Measurements from ENCODE around the gene CYP3A4. TPM values are rescaled to one million over a fixed set of nuclear protein-coding genes. Genes with fewer than 3 reads are reported as not detected.

Gene CYP3A4
- polyA plus RNA-seq, 1 of the 3 experiments (the other 2 are of a cell fraction) = not detected

DNA sequence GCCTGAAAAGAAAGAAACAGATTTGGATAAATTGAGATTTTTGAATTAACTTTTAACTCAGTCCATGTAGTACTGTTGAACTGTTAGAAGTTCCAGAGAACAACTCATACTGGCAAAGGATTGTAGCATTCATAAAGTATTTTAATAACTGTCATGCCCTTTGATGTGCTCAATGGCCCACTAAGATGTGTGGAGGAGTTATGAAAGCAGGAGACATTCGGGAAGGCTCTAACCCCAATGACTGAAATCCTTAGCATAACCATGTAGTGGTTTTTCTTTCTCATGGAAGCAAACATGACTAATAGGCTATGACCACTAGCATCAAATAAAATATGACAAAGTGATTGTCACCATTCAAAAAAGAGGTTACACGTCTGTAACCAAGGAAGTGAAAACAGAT is 74.7 kb downstream of the CYP3A4 start:
- no peaks in the 10 kb centered on the region for H3K27me3 ChIP-seq (ENCODE audit: insufficient read depth)
- no peaks in the 10 kb centered on the region for H3K36me3 ChIP-seq (replicated peaks in 1 of 2; ENCODE audit: control insufficient read depth in 1 of 2, insufficient read depth in 2 of 2, low read length in 1 of 2)
- H3K4me3 ChIP-seq (ENCODE audit: low read depth in 2 of 2, low read length in 1 of 2) = no peak overlapping the region
- no peaks in the 10 kb centered on the region for H3K4me1 ChIP-seq (ENCODE audit: control insufficient read depth in 1 of 2, insufficient read depth in 2 of 2, low read depth in 1 of 2, low read length in 1 of 2)
- ChIA-PET POLR2A (no interaction called here), CTCF (no interaction called here)
- no peak overlapping the region for H3K9ac ChIP-seq
- peaks cover 4% of the 10 kb centered on the region; the same call in 1 of the 2 replicates for H3K9me3 ChIP-seq
- no peaks in the 10 kb centered on the region for H3K79me2 ChIP-seq (ENCODE audit: insufficient read depth)
- no peak overlapping the region for H2AFZ ChIP-seq (ENCODE audit: low read depth)
- TF ChIP-seq, protein P1, sequence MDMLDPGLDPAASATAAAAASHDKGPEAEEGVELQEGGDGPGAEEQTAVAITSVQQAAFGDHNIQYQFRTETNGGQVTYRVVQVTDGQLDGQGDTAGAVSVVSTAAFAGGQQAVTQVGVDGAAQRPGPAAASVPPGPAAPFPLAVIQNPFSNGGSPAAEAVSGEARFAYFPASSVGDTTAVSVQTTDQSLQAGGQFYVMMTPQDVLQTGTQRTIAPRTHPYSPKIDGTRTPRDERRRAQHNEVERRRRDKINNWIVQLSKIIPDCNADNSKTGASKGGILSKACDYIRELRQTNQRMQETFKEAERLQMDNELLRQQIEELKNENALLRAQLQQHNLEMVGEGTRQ (IDR thresholded peaks at IDR 0.05; ENCODE audit: borderline replicate concordance, low read depth, low read length) = no peak
- no peak for TF ChIP-seq EP300 (IDR thresholded peaks at IDR 0.05; ENCODE audit: borderline replicate concordance in 1 of 2, low read depth in 1 of 2, low read length in 1 of 2)
- no peak for TF ChIP-seq RXRA (IDR thresholded peaks at IDR 0.05; ENCODE audit: borderline replicate concordance, low read depth)
- TF ChIP-seq EZH2phosphoT487 (IDR thresholded peaks at IDR 0.05; ENCODE audit: borderline replicate concordance, low read depth) = no peak
- TF ChIP-seq FOXM1 (IDR thresholded peaks at IDR 0.05; ENCODE audit: low read depth) = no peak
- TF ChIP-seq MAX (IDR thresholded peaks at IDR 0.05; ENCODE audit: low read depth) = no peak
- TF ChIP-seq YY1 (IDR thresholded peaks at IDR 0.05; ENCODE audit: low read depth) = no peak
- no peak for TF ChIP-seq TAF1 (IDR thresholded peaks at IDR 0.05; ENCODE audit: borderline replicate concordance, low read depth, low read length)
- TF ChIP-seq JUND (IDR thresholded peaks at IDR 0.05) = no peak
- no peak for TF ChIP-seq SIN3A (IDR thresholded peaks at IDR 0.05; ENCODE audit: borderline replicate concordance, low read depth, low read length)
- no peak for TF ChIP-seq GABPA (IDR thresholded peaks at IDR 0.05; ENCODE audit: low read depth)
- TF ChIP-seq MXI1 (IDR thresholded peaks at IDR 0.05; ENCODE audit: low read depth, low read length) = no peak
- no peak for TF ChIP-seq IRF3 (IDR thresholded peaks at IDR 0.05; ENCODE audit: low read depth, low read length)
- no peak for TF ChIP-seq POLR2AphosphoS5 (IDR thresholded peaks at IDR 0.05; ENCODE audit: low read depth, low read length)
- H3F3A ChIP-seq (replicated peaks; ENCODE audit: insufficient read depth) = no peaks in the 10 kb centered on the region
- DNase-seq = no peak
- no peaks in the 10 kb centered on the region for H4K20me1 ChIP-seq (ENCODE audit: insufficient read depth)
- 20% methylated on average over 2 of the region's 2 CpGs for WGBS (ENCODE audit: low lambda C conversion rate)
- H3K4me2 ChIP-seq = no peak overlapping the region
- H3K27ac ChIP-seq (ENCODE audit: low read depth in 2 of 2, low read length in 1 of 2) = no peak overlapping the region
- no peaks in the 10 kb centered on the region for H3K9me2 ChIP-seq

- H3K79me2 ChIP-seq (ENCODE audit: insufficient read depth) = no peaks in the 10 kb centered on the region
- H3K9me2 ChIP-seq = no peaks in the 10 kb centered on the region
- H3K27ac ChIP-seq (ENCODE audit: low read depth in 2 of 2, low read length in 1 of 2) = no peak overlapping the region
- no peaks in the 10 kb centered on the region for H3K36me3 ChIP-seq (replicated peaks in 1 of 2; ENCODE audit: control insufficient read depth in 1 of 2, insufficient read depth in 2 of 2, low read length in 1 of 2)
- CTCF ChIA-PET = no interaction called here
- peaks cover 4% of the 10 kb centered on the region; the same call in 1 of the 2 replicates for H3K9me3 ChIP-seq
- H3K9ac ChIP-seq = no peak overlapping the region
- TF ChIP-seq TAF1 (IDR thresholded peaks at IDR 0.05; ENCODE audit: borderline replicate concordance, low read depth, low read length) = no peak
- no peak for TF ChIP-seq MAX (IDR thresholded peaks at IDR 0.05; ENCODE audit: low read depth)
- no peak for TF ChIP-seq EP300 (IDR thresholded peaks at IDR 0.05; ENCODE audit: borderline replicate concordance in 1 of 2, low read depth in 1 of 2, low read length in 1 of 2)
- no peak for TF ChIP-seq TEAD4 (IDR thresholded peaks at IDR 0.05; ENCODE audit: borderline replicate concordance, insufficient read depth)
- no peak for TF ChIP-seq RCOR1 (IDR thresholded peaks at IDR 0.05; ENCODE audit: low read length)
- TF ChIP-seq CHD2 (IDR thresholded peaks at IDR 0.05; ENCODE audit: low read length, partially characterized antibody) = no peak
- TF ChIP-seq PBX3 (IDR thresholded peaks at IDR 0.05) = no peak
- no peak for TF ChIP-seq ELF1 (IDR thresholded peaks at IDR 0.05)
- no peaks in the 10 kb centered on the region for H3K27me3 ChIP-seq (ENCODE audit: insufficient read depth)
- no peak for DNase-seq
- H3K4me2 ChIP-seq = no peak overlapping the region
- 11% methylated on average over 1 of the region's 1 CpG for WGBS (ENCODE audit: low lambda C conversion rate)
- no peak overlapping the region for H3K4me3 ChIP-seq (ENCODE audit: low read depth in 2 of 2, low read length in 1 of 2)
- no peaks in the 10 kb centered on the region for H3F3A ChIP-seq (replicated peaks; ENCODE audit: insufficient read depth)
- H4K20me1 ChIP-seq (ENCODE audit: insufficient read depth) = no peaks in the 10 kb centered on the region
- no peaks in the 10 kb centered on the region for H3K4me1 ChIP-seq (ENCODE audit: control insufficient read depth in 1 of 2, insufficient read depth in 2 of 2, low read depth in 1 of 2, low read length in 1 of 2)
- POLR2A ChIA-PET = no interaction called here
- H2AFZ ChIP-seq (ENCODE audit: low read depth) = no peak overlapping the region
These were observed 76.9 kb downstream of the CYP3A4 start for GRCh38 chr7:99707096-99707495.
